Measurements from ENCODE around the gene MOGAT2. TPM values are rescaled to one million over a fixed set of nuclear protein-coding genes. Genes with fewer than 3 reads are reported as not detected.

MOGAT2 gene
- total and polyA plus RNA-seq, 2 of the 4 experiments (the other 2 are of a cell fraction) = not detected

GRCh38 chr11:75770102-75770501 is 52.5 kb downstream of the MOGAT2 start:
- in situ Hi-C loops (cut with MboI; ENCODE audit: low sequenced_read_pairs) = no loop called here
- peaks cover 43% of the 10 kb centered on the region for H3K27me3 ChIP-seq (ENCODE audit: control insufficient read depth, insufficient read depth, low read length)
- DNase-seq (no peak), ATAC-seq (ENCODE audit: low read depth) (no peak)
- no peaks in the 10 kb centered on the region for H3K36me3 ChIP-seq (ENCODE audit: control insufficient read depth, insufficient read depth, low read length)
- no peak overlapping the region for H3K18ac ChIP-seq (ENCODE audit: low read depth, low read length)
- H4K8ac ChIP-seq (ENCODE audit: low read depth in 2 of 2, low read length in 2 of 2) = no peak overlapping the region
- no peak overlapping the region for H3K56ac ChIP-seq (ENCODE audit: extremely low read depth, insufficient read depth, low read length)
- no peak overlapping the region for H3K14ac ChIP-seq (replicated peaks; ENCODE audit: low read depth, low read length)
- H3K4me2 ChIP-seq (ENCODE audit: low read depth, low read length) = no peak overlapping the region
- intact Hi-C loops (cut with micrococcal nuclease) = no loop called here
- no peak overlapping the region for H3K9ac ChIP-seq (ENCODE audit: low read depth, low read length)
- no TSS peak for BruUV-seq (replicated peaks)
- H2BK120ac ChIP-seq (ENCODE audit: low read depth, low read length) = no peak overlapping the region
- no peak overlapping the region for H2AK9ac ChIP-seq (replicated peaks; ENCODE audit: low read depth, low read length, poor library complexity)
- H2BK5ac ChIP-seq (ENCODE audit: low read depth, low read length, poor library complexity, severe bottlenecking) = no peak overlapping the region
- no peaks in the 10 kb centered on the region for H3K9me3 ChIP-seq (ENCODE audit: control insufficient read depth, insufficient read depth, low read length)
- no peak overlapping the region for H2BK15ac ChIP-seq (ENCODE audit: low read depth, low read length)
- no peak overlapping the region for H2AFZ ChIP-seq (replicated peaks; ENCODE audit: low read length, poor library complexity)
- H3K4me1 ChIP-seq (ENCODE audit: control insufficient read depth, insufficient read depth, low read length) = peaks cover 4% of the 10 kb centered on the region; the same call in 1 of the 2 replicates
- POLR2A ChIA-PET (ENCODE audit: unreplicated experiment) = no interaction called here
- 71% methylated on average over 1 of the region's 5 CpGs; no CpG with 5 or more reads in 1 of the 2 experiments for WGBS, 2 experiments (ENCODE audit: extremely low coverage in 2 of 2, insufficient read length in 1 of 2)
- H4K91ac ChIP-seq (ENCODE audit: insufficient read depth, low read depth, low read length) = no peak overlapping the region
- CTCF ChIA-PET = interaction anchor here (0.7 kb wide), 1 partner anchor 11 kb away, joined by 3 read pairs; no protein-coding TSS in a partner anchor
- dilution Hi-C loops (cut with HindIII; ENCODE audit: low sequenced_read_pairs, unreplicated experiment) = no loop called here
- H3K23ac ChIP-seq (ENCODE audit: low read depth, low read length) = no peak overlapping the region
- H3K79me1 ChIP-seq (ENCODE audit: low read depth in 1 of 2, low read length in 2 of 2) = no peaks in the 10 kb centered on the region
- H4K20me1 ChIP-seq (ENCODE audit: insufficient read depth, low read length) = no peaks in the 10 kb centered on the region
- no peaks in the 10 kb centered on the region for H3K9me1 ChIP-seq (ENCODE audit: insufficient read depth, low read length)
- no peak overlapping the region for H3K4me3 ChIP-seq (ENCODE audit: insufficient read depth, low read depth, low read length)
- TF ChIP-seq FOS (IDR thresholded peaks at IDR 0.05; ENCODE audit: low read depth, low read length) (no peak), CEBPB (IDR thresholded peaks at IDR 0.05; ENCODE audit: low read depth, low read length) (no peak), RCOR1 (IDR thresholded peaks at IDR 0.05; ENCODE audit: insufficient replicate concordance, low read length) (no peak), SMC3 (IDR thresholded peaks at IDR 0.05; ENCODE audit: low read depth, low read length) (no peak), POLR2A (IDR thresholded peaks at IDR 0.05; ENCODE audit: low read depth, low read length) (no peak), MAFK (IDR thresholded peaks at IDR 0.05; ENCODE audit: low read depth, low read length) (no peak)
- TF ChIP-seq, protein P1, sequence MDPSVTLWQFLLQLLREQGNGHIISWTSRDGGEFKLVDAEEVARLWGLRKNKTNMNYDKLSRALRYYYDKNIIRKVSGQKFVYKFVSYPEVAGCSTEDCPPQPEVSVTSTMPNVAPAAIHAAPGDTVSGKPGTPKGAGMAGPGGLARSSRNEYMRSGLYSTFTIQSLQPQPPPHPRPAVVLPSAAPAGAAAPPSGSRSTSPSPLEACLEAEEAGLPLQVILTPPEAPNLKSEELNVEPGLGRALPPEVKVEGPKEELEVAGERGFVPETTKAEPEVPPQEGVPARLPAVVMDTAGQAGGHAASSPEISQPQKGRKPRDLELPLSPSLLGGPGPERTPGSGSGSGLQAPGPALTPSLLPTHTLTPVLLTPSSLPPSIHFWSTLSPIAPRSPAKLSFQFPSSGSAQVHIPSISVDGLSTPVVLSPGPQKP (IDR thresholded peaks at IDR 0.05; ENCODE audit: borderline replicate concordance, low read depth, low read length) = no peak
- no peak overlapping the region for H2AK5ac ChIP-seq (ENCODE audit: low read depth, low read length)
- no peak overlapping the region for H4K5ac ChIP-seq (ENCODE audit: low read depth, low read length)
- H3K4ac ChIP-seq (ENCODE audit: low read depth, low read length) = no peak overlapping the region
- no peak overlapping the region for H2BK20ac ChIP-seq (ENCODE audit: low read depth, low read length)
- H3K27ac ChIP-seq (ENCODE audit: insufficient read depth, low read length) = no peak overlapping the region
